ENCODE results near the gene GDPD5.

The GDPD5 gene

DNA sequence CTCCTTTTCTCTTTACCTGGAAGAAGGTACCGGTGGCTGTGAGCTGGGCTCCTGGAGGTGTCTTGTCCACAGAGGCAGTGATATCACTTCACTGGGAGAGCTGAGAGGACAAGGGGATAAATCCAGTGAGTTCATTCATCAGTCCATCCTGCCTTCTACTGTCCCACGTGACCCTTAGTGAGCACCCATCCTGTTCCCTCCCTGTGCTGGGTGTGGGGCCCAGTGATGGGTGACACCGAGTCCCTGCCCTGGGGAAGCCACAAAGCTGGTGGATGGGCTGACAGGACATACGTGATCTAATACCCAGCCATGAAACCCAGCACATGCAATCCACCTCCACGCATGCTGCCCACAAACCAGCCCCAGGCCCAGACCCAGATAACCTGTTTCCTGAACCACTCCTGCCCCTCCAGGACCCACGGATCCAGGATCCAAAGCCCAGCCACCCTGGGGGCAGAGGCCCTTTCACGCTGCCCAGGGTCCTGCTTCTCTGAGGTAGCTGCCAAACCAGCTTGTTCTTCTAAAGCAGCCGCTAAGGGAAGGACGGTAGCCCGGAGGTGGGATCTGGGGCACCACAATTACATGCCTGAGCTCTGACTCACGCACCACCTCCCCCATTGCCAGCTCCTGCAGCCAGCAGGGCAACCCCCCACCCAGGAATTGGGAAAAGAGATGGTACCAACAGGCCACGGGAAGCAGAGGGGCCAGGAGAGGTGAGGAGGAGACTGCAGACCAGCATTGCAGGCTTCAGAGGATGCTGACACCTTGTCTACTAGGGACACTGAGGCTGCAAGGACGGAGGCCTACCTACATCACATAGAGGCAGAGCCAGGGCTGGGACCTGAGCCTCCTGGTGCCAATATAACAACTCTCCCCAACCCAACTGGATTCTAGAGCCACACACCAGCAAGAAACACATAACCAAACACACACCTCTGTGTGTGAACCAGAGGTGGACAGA is 35.2 kb downstream of the GDPD5 start:
- no peak for DNase-seq

DNA sequence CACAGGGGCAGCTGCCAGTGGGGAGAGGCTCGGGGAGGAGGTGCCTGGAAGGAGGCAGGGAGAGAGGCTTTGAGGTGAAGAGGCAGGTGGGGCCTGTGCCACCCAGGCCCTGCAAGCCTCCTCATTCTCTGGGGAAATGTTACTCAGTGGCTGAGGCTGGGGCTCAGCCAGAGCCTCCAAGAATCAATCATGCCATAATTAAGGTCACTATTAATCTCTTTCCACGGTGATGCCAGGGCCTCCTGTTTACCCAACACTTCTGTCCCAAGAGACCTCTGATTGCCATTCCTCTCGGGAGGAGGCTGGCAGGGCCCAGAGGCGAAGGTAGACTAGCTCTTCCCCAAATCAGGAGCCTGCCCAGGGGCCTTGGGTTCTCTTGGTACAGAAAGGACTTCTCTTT is 38.4 kb downstream of the GDPD5 start:
- no peak for DNase-seq

DNA sequence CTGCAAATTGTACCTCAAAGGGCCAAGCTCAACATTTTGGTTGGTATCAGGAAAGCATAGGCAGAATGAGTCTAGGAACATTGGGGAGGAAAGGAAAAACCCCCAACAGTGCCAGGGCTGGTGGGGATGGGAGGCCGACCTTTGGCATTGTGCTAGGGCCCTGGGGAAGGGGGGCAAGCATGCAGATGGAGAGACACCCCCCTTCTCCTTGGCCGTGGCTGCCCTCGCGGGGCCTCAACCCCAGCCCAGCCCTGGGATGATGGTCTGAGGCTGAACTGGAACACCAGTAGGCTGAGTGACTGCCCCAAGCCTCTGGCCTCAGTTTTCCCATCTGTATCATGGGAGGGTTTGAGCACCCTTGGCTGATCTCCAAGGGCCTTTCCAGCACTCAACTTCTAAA is 40.0 kb downstream of the GDPD5 start:
- no peak for DNase-seq

DNA sequence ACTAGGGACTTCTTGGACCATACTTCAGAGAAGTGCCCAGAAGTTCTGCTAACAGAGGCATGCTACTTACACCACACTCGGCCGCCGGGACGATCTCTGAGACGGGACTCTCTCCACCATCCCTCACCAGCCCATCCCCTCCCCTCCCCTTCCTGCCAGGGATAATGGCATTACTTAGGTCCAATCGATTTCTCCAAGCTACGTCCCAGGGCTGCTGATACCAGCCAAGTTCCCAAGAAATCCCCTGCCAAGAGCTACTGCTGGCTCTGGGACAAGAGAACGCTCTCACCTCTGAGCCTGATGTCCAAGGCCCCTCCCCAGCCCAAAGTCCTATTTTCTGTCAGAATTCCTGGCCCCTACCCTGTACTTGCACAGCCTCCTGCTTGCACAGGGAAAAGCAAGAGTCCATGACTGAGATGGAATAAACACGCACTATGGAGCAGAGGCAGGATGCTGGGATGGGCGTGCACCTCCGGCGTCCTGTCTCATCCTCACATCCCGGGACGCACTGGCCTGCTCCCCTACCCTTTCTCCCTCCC is 42.7 kb downstream of the GDPD5 start:
- no peak for DNase-seq

DNA sequence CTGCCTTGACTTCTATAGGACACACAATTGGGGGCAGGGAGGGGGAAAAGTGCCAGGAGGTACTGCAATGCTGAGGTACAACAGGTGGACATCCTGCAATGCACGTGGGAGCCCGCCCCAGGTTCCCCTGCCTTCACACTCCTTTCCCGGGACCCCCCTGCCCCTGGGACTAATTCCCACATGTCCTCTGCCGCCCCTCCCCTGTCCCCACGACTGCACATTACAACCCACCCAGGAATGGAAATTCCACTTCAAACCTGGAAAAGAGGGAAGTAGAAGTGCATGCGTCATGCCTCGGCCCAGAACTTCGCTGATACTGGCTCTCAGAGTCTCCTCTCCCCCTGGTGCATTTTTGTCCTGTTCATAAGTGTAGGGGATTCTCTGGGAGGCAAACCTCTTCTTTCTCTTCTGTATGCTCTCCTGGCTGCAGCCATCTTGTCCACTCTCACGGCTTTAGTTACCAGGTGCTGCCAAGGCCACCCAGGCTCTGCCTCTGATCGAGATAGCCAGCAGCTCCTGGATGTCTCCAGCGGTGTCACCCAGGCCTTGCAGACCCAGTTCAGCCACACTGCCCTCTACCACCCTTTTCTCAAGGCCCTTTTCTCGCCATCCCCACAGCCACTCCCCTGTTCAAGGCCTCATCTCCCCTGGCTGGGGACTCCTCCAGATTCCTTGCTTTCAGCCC is 43.7 kb downstream of the GDPD5 start:
- peak; percentile 74 to 84 (median 84) for DNase-seq

DNA sequence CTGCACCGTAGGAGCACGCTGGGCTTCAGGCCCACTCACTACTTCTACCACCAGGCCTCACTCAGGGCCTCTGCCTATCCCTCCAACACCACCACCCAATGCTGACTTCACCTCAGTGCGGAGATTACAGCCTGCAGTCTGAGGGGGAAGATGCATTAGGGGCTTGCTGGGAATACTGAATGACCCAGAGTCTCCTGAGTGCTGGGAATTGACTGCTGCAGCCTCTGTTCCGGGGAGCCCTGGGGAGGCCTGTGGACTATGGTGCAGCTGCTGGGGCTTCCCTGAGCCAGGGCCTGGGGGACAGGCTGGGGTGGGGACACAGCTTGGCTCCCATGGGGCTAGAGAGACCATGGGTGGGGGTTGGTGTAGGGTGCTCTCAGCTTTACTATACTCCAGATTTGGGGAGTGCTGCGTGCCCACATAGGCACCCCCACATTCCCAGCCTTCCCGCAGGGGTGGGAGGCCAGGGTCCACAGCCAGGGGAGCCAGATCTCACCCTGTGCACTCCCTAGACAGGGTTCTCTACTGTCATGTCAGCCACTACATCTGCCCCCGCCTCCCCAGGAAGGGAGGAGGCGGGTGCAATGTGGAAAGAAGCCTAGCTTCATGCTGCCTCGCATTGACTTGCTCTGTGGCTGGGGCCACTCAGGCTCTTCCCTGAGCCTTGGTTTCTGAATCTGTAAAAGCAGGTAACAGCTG is 44.4 kb downstream of the GDPD5 start:
- DNase-seq, result peak in 2 of 3 donors; percentile 19 to 51

DNA sequence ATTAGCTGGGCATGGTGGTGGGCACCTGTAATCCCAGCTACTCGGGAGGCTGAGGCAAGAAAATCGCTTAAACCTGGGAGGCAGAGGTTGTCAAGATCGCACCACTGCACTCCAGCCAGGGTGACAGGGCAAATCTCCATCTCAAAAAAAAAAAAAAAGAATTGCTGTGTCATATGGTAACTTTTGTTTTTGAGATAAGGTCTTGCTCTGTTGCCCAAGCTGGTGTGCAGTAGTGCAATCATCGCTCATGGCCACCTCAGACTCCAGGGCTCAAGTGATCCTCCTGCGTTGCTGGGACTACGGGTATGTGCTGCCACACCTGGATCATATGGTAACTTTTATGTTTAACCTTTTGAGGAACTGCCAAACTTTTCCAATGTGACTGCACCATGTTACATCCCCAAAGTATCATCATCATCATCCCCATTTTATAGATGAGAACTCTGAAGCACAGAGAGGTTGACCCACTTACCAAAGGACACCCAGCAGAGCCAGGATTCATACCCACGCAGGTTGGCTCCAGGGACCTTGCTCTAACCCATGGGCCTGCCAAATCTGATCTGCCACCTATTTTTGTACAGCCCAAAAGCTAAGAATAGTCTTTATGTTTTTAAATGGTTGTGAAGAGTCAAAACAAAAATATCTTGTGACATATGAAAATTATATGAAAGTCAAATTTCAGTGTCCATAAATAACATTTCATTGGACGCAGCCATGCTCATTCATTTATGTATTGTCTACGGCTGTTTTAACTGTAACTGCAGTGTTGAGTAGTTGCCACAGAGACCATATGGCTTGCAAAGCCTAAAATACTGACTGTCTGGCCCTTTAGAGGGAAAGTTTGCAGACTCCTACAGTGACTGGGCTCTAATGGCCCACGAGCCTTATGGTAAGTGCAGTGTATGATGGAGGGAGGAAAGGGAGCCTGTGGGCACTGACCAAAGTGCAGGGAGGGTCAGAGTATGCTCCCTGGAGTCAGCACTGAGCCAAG is 45.3 kb downstream of the GDPD5 start:
- DNase-seq, result peak in 1 of 3 donors; percentile 61

DNA sequence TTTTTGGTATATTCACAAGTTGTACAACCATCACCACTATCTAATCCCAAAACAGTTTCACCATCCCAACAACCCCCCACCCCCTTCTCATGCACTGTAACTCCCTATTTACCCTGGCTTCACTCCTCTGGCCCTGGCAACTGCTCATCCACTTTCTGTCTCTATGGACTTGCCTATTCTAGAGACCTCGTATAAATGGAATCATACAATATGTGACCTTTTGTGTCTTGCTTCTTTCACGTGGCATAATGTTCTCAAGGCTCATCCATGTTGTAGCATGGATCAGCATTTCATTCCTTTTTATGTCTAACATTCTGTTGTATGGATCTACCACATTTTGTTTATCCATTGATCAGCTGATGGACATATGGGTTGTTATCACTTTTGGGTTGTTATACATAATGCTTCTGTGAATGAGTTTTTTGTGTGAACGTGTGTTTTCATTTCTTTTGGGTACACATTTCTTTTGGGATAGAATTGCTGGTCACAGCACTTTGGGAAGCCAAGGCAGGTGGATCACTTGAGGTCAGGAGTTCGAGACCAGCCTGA is 46.1 kb downstream of the GDPD5 start:
- DNase-seq, result no peak

DNA sequence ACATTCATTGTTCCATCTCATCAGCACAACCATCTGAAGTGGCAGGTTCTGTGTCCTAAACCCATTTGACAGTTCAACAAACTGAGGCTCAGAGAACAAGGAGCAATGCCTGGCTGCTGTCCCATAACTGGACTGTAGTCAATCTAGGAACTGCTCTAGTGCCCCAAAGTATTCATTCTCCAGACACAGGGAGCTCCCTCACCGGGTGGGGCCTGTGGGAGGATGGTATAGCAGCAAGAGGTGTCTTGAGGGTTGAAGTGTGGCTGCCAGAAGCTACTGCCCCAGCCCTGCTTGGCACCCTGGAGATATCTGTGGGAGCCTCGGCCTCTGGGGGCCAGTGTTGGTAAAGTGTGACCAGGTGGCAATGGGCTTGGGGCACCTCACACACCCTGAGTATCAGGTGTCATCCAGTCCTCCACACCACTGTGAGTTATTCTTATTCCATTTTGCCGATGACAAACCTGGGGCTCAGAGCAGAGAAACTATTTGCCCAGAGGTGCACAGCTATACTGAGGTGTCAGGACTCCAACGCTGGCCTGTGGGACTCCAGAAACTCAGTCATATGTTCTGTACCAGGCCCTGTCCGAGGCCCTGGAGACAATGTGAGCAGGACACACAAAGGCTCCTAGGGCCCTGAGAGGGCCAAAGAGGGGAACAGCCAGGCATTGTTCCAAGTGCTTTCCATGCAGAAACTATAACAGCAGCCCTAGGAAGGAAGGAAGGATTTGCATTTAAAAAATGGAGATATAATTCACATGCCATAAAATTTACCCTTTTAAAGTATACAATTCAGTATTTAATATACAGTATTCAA is 46.8 kb downstream of the GDPD5 start:
- DNase-seq, result no peak

DNA sequence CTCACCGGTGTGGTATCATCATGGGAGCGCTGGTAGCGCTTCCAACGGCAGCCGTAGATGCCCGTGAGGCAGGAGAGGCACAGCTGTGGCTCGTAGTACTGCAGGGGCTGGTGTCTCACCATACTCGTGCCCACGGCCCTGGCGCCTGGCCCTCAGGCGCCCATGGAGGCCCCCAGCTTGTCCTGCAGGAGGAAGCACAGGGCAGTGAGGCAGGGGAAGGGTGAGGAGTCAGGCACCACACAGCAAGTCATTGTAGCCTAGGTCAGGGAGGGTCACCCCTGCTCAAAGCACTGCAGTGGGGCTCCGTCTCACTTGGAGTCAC is 48.2 kb downstream of the GDPD5 start:
- no peak for DNase-seq

DNA sequence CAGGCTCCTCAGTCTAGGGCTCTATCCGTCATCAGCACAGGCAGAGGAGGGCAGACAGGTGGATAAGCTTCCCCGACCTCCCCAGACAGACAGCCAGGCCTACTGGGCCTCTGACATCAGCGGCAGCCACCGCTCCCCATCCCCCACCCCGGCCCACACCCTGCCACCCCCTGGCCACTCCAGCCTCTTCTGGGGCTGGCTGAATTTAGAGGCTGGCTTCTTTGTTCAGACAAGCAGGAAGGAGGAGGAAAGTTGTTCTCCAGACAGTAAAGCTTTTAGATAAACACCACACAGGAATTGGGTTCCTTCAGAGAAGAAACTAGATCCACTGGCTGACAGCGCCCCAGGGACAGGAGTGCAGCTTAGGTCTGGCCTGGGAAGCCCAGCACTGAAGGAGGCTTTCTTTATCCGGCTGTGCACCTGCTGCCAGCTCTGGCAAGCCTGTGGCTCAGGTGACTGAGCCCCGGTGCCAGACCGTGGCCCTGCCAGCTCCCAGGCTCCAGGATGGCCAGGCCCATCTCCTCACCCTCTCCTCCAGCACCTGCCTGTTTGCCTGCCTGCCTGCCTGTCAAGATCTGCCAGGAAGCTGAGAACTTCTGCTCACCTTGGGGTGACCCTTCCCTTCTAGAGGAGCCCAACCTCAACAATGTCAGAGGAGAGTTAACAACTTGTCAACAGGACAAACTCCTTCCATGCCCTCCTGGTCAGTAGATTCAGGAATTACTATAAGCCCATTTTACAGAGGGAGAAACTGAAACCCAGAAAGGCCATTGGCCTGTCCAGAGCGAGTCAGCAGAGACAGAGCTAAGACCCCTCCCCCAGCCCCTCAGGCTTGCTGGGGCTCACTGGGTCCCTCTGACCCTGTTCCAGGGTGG is 48.8 kb downstream of the GDPD5 start:
- no peak for DNase-seq

DNA sequence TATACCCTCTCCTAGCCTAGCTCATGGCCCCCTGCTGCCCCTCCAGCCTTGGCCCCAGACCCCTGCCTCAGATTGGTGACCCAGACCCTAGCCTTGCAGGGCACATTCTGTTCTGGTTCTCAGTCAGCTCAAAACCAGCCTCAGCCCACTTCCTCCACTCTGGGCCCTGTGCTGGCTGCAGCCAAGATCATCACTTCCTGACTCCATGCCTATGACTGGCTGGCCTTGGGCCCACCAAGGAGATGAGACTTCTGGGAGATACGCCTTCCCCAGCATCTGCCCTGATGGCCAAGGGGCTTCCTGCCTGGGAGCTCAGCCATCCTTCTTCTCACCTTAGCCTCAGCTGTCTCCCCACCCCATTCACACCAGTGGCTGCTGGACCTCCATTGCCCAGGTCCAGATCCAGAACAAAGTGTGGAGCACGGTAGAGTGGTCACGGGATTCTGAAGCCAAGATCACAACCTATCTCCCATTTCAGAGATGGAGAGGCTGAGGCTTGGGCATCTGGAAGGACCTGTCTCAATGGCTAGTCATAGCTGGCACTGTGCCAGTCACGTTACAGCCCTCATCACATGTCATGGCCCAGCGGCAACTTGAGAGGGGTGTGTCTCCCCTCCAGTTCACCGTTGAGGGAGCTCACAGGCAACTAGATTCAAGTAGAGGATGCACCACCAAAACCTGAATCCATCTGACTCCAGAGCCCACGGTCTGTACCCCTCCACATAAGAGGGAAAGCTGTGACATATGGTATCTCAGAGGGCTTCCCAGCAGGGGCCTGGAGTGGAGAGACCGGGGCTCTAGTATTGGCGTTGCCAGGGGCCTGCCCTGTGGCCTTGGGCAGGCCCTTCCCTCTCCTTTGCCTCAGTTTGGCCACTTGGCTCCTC is 49.7 kb downstream of the GDPD5 start:
- DNase-seq, result peak; percentile 27 to 47 (median 43)

DNA sequence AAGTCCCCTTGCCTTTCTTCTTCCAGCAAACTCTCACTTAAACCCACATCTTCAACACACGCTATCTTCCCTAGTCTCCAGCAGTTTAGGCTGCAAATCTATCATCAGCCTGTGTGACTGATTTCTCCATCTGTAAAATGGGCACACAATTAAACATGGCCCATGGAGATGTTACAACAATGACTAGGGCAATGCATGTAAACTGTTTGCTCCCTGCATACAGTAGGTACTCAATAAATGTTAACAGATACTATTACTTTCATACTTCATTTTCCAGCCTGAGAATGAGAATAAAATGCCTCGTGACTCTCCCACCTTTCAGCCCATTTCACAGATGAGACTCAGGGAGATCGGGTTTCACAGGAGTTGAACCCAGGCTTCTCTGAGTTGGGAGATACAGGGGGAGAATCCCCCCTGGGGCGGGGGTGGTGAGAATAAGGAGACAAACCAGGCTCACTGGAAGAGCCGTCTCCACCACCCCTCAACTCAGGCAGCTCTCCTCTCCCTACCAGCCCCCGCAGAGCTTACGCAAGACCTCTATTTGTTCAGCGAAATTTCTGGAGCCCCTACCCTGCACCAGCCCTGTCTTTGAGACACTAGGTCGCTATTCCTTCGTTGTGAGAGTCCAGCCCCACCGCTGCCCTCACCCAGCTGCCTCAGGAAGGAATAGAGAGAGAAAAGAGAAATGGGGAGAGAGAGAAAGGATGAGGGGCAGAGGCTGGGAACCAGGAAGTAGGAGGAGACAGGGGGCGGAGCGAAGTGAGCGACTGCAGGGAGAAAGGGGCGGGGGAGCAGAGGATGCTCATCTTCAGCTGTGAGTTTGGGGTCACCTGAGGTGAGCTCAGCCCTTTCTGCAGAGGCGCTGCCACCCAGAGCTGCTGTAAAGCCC is 50.6 kb downstream of the GDPD5 start:
- DNase-seq, result peak; percentile 26 to 53 (median 31)

DNA sequence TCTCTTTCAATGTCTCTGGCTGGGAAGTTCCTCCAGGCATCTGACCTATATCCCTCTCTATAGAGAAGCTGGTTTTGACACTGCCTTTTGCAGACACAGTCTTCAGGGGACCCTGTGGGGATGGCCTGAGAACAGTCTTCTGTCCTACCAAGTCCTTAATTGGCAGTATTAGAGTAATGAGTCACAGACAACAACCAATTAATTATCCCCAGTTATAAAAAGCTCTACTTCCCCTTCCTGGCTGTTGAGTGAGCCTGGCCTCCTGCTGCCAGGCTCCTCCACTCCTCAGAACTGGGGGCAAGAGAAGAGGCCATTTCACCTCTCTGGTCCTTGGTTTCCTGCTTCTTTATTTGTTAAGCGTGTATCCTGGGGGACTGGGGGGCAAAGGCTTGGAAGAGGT is 51.5 kb downstream of the GDPD5 start:
- peak; percentile 42 to 57 (median 45) for DNase-seq

DNA sequence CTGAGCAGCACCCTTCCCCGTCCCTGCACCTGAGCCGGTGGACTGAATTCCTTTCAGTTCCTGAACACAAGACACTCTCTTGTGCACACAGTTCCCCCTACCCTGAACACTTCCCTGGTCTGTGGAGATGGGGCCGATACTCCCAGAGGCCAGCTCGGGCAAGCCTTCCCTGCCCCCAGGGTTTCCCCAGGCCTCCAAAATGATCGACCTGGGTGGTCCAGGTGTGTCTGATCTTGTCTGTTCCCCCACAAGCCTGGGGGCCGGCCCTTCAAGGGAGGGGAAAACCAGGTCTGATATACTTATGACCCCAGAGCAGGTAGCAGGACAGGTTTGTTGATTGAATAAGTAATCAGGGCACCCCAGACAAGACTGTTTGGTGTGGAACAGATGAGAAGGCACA is 52.1 kb downstream of the GDPD5 start:
- DNase-seq, result no peak

DNA sequence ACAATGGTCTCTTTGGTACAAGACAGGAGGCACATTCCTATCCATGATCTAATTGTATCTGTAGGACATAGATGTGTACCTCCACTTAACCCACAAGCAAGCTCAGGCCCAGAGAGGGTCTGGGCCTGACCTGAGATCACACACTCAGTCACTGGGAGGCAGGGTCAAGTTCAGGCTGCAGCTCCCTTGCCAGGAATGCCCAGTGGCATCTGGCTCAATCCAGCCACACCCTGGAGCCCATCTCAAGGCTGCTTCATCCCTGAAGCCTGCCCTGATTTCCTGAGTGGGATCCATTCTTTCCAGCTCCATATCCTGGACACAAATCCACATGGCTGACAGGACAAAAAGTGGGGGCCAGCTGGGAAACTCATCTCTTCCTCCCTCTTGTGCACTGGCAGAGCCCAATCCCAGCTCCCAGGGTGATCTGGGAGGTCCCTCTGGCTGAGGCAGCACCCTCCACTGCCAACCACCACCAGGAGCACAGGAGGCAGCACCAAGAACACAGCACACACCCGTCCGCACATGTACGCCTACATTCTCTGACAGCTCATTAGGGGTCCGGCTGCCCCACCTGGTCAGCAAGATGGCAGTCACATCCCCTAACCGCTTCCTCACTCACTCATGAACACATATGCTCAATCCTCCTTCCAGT is 53.5 kb downstream of the GDPD5 start:
- DNase-seq, result no peak

Measured in suppressor macrophage treated with lipopolysaccharide for 1 hour (primary cell).